ENCODE measurements around the gene TPPP3.

GRCh38 chr16:67436640-67437193 lies 43.4 kb upstream of the TPPP3 start:
- TF ChIP-seq, protein P1, sequence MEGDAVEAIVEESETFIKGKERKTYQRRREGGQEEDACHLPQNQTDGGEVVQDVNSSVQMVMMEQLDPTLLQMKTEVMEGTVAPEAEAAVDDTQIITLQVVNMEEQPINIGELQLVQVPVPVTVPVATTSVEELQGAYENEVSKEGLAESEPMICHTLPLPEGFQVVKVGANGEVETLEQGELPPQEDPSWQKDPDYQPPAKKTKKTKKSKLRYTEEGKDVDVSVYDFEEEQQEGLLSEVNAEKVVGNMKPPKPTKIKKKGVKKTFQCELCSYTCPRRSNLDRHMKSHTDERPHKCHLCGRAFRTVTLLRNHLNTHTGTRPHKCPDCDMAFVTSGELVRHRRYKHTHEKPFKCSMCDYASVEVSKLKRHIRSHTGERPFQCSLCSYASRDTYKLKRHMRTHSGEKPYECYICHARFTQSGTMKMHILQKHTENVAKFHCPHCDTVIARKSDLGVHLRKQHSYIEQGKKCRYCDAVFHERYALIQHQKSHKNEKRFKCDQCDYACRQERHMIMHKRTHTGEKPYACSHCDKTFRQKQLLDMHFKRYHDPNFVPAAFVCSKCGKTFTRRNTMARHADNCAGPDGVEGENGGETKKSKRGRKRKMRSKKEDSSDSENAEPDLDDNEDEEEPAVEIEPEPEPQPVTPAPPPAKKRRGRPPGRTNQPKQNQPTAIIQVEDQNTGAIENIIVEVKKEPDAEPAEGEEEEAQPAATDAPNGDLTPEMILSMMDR (conservative IDR thresholded peaks at IDR 0.05; ENCODE audit: low read length), result no peak
- TF ChIP-seq EZH2phosphoT487 (IDR thresholded peaks at IDR 0.05; ENCODE audit: borderline replicate concordance), result no peak

All from Loucy (cell line).